NB4 (cell line): ENCODE measurements around the gene ANKS1A.

Experiments used
- MAX ChIP-seq: IDR thresholded peaks from 2 replicates; pipeline ENCODE4 v1.6.1; 2011; ENCODE audit warnings: low read depth, low read length
- POLR2A ChIP-seq: IDR thresholded peaks from 2 replicates; pipeline ENCODE4 v1.6.1; 2011; ENCODE audit warnings: mild to moderate bottlenecking; ENCODE audit not compliant: insufficient read length; ENCODE audit errors: extremely low read depth
- TF ChIP-seq, protein P1 (sequence below): IDR thresholded peaks from one replicate; pipeline ENCODE4 v1.5.1; 2012; ENCODE audit warnings: low read depth, low read length

GRCh38 chr6:35078896-35079295 is 189.8 kb downstream of the ANKS1A start:
- TF ChIP-seq, protein P1, sequence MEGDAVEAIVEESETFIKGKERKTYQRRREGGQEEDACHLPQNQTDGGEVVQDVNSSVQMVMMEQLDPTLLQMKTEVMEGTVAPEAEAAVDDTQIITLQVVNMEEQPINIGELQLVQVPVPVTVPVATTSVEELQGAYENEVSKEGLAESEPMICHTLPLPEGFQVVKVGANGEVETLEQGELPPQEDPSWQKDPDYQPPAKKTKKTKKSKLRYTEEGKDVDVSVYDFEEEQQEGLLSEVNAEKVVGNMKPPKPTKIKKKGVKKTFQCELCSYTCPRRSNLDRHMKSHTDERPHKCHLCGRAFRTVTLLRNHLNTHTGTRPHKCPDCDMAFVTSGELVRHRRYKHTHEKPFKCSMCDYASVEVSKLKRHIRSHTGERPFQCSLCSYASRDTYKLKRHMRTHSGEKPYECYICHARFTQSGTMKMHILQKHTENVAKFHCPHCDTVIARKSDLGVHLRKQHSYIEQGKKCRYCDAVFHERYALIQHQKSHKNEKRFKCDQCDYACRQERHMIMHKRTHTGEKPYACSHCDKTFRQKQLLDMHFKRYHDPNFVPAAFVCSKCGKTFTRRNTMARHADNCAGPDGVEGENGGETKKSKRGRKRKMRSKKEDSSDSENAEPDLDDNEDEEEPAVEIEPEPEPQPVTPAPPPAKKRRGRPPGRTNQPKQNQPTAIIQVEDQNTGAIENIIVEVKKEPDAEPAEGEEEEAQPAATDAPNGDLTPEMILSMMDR = no peak
- TF ChIP-seq POLR2A (no peak), MAX (no peak)
